ENCODE data around the gene SLC26A9. TPM values are rescaled to one million over a fixed set of nuclear protein-coding genes. Genes with fewer than 3 reads are reported as not detected.

The SLC26A9 gene
- total and polyA plus RNA-seq, 9 of the 15 experiments (the other 6 are each of a cell fraction or from before 2014, with no cell fraction given) = 0.03 TPM; not detected in 8

DNA sequence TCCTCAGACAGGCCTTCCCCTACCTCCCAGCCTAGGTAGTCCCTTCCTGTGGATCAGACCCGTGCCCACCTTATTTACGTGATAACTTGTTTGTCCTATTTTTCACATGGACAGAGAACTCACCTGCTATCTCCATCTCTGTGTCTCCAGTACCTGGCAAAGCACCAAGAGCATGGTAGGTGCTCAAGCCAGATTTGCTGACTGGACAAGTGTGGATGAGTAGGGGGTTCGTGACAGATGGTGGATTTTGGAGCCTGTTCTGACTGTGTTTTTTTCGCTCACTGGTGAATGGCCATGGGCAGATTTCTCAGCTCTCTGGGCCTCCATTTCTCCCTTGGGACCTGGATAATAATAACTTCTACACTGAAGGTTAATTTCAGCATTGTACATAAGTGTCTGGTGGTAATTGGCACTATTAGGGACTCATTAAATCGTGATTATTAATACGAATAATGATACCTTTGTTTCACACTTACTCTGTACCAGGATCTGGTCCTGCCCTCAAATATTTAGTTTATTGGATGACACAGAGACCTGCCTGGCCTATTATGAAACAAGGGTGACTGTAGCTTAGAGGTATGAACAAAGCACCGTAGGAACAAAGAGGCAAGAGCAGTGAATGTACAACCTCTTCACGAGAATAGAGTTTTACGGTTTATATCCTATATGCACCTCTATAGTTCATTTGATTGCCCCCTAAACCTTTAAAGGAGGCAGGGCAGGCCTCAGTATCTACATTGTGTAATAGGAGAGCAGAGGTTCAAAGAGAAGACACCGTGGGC lies 24.5 kb upstream of the SLC26A9 start:
- FAIRE-seq (no peak), DNase-seq (ENCODE audit: extremely low read depth in 1 of 4, low spot score in 3 of 4) (no peak), ATAC-seq (no peak)
- H3K4me3 ChIP-seq = no peak overlapping the region
- no peak overlapping the region for H2AFZ ChIP-seq (ENCODE audit: low read depth, low read length)
- ChIA-PET POLR2A (interaction anchor here (0.5 to 1.4 kb wide), 3 partner anchors 9 to 19 kb away, joined by 3 to 4 read pairs (median 3); no protein-coding TSS in a partner anchor), CTCF (ENCODE audit: low intra/inter-chr PET ratio) (no interaction called here)
- H3K9me3 ChIP-seq (replicated peaks; ENCODE audit: control insufficient read depth, insufficient read depth, low read depth, low read length) = no peaks in the 10 kb centered on the region
- BruUV-seq (replicated peaks) = no TSS peak
- under 1% methylated on average over 10 of the region's 10 CpGs for WGBS (ENCODE audit: insufficient coverage, low coverage, missing lambda C conversion rate)
- no peaks in the 10 kb centered on the region for H3K4me1 ChIP-seq (replicated peaks in 1 of 2; ENCODE audit: control insufficient read depth in 2 of 2, insufficient read depth in 2 of 2, low read length in 2 of 2)
- in situ Hi-C loops (cut with MboI) (no loop called here), intact Hi-C loops (cut with micrococcal nuclease) (no loop called here)
- H3K27me3 ChIP-seq (ENCODE audit: control insufficient read depth in 2 of 2, insufficient read depth in 2 of 2, low read length in 2 of 2) = peaks cover 17 to 56% of the 10 kb centered on the region in 2 experiments; a peak in 4 of 5 replicates
- no peaks in the 10 kb centered on the region for H3K36me3 ChIP-seq (ENCODE audit: control insufficient read depth, insufficient read depth, low read length)
- no peaks in the 10 kb centered on the region for H3K79me2 ChIP-seq (ENCODE audit: control insufficient read depth, insufficient read depth, low read length)
- no peak overlapping the region for H3K27ac ChIP-seq (ENCODE audit: extremely low read depth, low read depth, low read length)
- H3K4me2 ChIP-seq (ENCODE audit: insufficient read depth, low read length) = no peak overlapping the region
- H4K20me1 ChIP-seq (replicated peaks; ENCODE audit: control insufficient read depth, insufficient read depth, low read length) = no peaks in the 10 kb centered on the region
- H3K9ac ChIP-seq (ENCODE audit: insufficient read depth in 1 of 2, low read depth in 2 of 2, low read length in 2 of 2) = no peak overlapping the region
- TF ChIP-seq ZNF316 (IDR thresholded peaks at IDR 0.05) (peak; percentile 79), CBX5 (IDR thresholded peaks at IDR 0.05; ENCODE audit: borderline replicate concordance, low read depth) (no peak), MAFF (IDR thresholded peaks at IDR 0.05; ENCODE audit: low read length) (peak; percentile 33), MAFG (tag; conservative IDR thresholded peaks at IDR 0.05) (peak; percentile 51), C11orf30 (IDR thresholded peaks at IDR 0.05; ENCODE audit: low read depth) (peak; percentile 71), ZNF384 (IDR thresholded peaks at IDR 0.05; ENCODE audit: low read depth, low read length) (no peak), MAFK (IDR thresholded peaks at IDR 0.05; ENCODE audit: low read length) (peak; percentile 51; the same call in 1 of the 2 replicates), RB1 (IDR thresholded peaks at IDR 0.05; ENCODE audit: low read depth) (no peak), ZNF57 (CRISPR knock-in tag; IDR thresholded peaks at IDR 0.05) (no peak), BRD9 (IDR thresholded peaks at IDR 0.05; ENCODE audit: low read depth, partially characterized antibody) (no peak)
- TF ChIP-seq, protein P1, sequence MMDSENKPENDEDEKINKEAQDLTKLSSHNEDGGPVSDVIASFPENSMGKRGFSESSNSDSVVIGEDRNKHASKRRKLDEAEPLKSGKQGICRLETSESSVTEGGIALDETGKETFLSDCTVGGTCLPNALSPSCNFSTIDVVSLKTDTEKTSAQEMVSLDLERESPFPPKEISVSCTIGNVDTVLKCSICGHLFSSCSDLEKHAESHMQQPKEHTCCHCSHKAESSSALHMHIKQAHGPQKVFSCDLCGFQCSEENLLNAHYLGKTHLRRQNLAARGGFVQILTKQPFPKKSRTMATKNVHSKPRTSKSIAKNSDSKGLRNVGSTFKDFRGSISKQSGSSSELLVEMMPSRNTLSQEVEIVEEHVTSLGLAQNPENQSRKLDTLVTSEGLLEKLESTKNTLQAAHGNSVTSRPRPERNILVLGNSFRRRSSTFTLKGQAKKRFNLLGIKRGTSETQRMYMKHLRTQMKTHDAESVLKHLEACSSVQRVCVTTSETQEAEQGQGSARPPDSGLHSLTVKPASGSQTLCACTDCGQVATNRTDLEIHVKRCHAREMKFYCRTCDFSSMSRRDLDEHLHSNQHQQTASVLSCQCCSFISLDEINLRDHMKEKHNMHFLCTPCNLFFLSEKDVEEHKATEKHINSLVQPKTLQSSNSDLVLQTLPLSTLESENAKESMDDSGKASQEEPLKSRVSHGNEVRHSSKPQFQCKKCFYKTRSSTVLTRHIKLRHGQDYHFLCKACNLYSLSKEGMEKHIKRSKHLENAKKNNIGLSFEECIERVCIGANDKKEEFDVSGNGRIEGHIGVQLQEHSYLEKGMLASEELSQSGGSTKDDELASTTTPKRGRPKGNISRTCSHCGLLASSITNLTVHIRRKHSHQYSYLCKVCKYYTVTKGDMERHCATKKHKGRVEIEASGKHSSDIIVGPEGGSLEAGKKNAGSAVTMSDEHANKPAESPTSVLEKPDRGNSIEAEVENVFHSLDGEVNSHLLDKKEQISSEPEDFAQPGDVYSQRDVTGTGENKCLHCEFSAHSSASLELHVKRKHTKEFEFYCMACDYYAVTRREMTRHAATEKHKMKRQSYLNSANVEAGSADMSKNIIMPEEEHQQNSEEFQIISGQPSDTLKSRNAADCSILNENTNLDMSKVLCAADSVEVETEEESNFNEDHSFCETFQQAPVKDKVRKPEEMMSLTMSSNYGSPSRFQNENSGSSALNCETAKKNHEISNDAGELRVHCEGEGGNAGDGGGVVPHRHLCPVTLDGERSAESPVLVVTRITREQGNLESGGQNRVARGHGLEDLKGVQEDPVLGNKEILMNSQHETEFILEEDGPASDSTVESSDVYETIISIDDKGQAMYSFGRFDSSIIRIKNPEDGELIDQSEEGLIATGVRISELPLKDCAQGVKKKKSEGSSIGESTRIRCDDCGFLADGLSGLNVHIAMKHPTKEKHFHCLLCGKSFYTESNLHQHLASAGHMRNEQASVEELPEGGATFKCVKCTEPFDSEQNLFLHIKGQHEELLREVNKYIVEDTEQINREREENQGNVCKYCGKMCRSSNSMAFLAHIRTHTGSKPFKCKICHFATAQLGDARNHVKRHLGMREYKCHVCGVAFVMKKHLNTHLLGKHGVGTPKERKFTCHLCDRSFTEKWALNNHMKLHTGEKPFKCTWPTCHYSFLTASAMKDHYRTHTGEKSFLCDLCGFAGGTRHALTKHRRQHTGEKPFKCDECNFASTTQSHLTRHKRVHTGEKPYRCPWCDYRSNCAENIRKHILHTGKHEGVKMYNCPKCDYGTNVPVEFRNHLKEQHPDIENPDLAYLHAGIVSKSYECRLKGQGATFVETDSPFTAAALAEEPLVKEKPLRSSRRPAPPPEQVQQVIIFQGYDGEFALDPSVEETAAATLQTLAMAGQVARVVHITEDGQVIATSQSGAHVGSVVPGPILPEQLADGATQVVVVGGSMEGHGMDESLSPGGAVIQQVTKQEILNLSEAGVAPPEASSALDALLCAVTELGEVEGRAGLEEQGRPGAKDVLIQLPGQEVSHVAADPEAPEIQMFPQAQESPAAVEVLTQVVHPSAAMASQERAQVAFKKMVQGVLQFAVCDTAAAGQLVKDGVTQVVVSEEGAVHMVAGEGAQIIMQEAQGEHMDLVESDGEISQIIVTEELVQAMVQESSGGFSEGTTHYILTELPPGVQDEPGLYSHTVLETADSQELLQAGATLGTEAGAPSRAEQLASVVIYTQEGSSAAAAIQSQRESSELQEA (IDR thresholded peaks at IDR 0.05; ENCODE audit: low read depth) = no peak
- no peaks in the 10 kb centered on the region for H3K9me1 ChIP-seq (ENCODE audit: control insufficient read depth, insufficient read depth, low read length)
